Panc1 (cell line): ENCODE results near the gene AP3B2.

Experiments used
- CTCF ChIP-seq: fragments of 450-650 bp; IDR thresholded peaks from 2 replicates; pipeline ENCODE4 v1.5.1; 2017; ENCODE audit warnings: mild to moderate bottlenecking
- POLR2AphosphoS5 ChIP-seq: IDR thresholded peaks from 2 replicates; pipeline ENCODE4 v1.6.1; 2012; ENCODE audit warnings: mild to moderate bottlenecking, low read depth, low read length, moderate library complexity
- SIN3A ChIP-seq: IDR thresholded peaks from 2 replicates; pipeline ENCODE4 v1.6.1; 2012; ENCODE audit warnings: low read depth, mild to moderate bottlenecking, low read length, moderate library complexity, borderline replicate concordance; ENCODE audit not compliant: insufficient read depth

DNA sequence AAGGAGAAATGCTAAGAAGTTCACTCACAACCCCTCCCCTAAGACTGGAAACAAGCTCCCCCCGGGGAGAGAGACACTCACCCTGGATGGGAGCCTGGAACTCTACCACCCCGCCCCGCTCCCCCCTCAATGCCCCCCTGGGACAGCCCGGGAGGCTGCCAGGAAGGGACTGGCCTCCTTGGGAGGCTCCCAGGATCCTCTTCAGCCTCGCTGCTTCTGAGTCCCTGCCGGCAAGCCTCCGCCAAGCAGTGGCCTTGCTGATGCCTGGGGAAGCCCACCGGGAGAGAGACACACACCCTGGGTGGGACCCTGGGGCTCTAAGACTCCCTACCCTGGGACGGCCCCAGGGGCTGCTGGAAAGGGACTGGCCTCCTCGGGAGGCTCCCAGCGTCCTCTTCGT, 95.9 kb downstream of the AP3B2 start:
- no peak for TF ChIP-seq CTCF
- no peak for TF ChIP-seq POLR2AphosphoS5
- TF ChIP-seq SIN3A: no peak
